NCI-H1092 (cell line): Measurements from ENCODE around the gene AK9.
"Not testable (repeated sequence)": the region's sequence is repeated elsewhere in the genome, so short reads cannot be mapped to it uniquely, and the experiment has no call there.

Source experiments
- DNase-seq: peaks from one replicate; lab custom pipeline; 2025; lab: John Stamatoyannopoulos, UW

AK9 gene

DNA sequence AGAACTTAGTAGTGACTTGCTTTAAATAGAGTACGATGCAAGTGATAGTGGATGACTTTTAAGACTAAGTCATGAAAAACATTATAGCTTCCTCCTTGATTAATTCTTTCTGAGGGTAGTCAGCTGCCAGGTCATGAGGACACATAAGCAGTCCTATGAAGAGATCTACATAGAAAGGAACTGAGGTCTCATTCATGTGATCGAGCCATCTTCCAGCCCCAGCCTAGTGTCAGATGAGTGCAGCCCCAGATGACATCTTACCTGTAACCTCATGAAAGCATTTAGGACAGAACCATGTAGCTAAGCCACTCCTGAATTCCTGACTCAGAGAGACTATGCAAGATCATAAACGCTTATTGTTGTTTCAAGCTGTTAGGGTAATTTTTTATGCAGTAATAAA lies 67.7 kb downstream of the AK9 start:
- DNase-seq, result no peak

DNA sequence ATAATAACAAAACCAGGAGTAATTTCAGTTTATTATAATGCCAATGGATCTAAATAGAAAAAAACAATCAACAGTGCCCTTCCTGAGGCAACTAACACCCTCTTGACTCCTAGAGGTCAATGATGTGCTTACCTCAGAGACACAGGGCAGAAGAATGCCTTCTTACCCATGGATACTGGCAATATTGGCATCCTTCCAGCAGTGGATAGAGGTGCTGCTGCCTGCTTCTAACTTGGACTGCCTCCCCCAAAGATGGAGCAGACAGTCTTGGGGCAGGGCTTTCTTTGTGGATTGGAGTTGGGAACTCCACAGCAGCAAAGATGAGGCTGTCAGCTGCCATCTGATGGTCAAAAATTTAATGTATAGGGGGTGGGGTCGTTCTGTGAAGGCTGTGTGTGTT lies 78.7 kb downstream of the AK9 start:
- no peak for DNase-seq

DNA sequence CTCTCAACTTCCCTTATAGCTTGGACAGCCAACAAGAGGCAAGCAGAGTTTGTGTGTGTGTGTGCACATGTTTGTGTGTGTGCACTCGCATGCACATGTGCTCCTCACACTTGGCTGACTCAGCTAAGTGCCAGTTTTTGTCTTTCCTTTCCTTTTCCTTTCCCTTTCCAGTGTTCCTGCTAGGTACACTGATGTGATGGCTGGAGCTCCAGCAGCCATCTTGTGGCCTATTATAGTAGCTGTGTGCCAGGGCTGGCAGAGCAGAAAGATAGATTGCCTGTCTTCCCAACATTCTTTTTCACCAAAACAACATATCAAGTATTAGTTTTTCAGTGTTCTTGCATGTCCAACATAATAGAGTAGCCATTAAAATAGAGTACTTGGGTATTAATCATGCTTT lies 79.5 kb downstream of the AK9 start:
- DNase-seq, result no peak

DNA sequence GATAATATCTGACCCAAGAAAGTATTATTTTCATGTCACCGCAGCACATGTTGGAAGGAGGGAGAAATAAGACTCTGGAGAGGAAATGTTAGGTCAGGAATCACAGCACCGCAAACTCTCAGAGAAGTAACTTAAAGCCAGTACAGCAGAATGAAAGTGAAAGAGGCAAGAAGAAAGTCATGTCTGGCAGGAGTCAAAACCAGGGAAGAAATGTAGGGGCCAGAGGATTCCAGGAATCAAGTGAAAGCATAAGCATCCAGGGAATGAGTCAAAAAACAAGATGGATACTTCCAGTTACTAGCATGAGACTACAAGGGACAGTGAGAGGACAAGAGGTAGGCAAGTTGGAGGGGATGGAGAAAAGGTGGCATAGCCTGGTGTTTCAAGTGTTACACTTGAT lies 80.4 kb downstream of the AK9 start:
- no peak for DNase-seq

DNA sequence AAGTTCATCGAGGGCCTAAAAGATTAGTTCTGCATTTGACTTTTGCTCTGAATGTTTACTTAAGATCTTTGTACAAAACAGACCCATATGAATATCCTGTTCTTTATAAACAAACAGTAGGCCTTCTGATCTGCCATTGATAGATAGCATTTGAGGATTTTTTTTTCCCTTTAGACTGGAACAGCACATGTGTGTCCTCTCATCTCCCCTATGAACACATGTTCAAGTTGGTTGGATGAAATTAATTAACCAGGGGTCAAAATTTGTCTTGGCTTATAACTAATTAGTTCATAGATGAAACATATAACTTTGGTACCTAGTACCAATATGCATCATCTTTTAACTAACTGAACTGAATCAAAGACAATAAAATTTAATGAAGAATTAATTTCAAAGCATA lies 81.3 kb downstream of the AK9 start:
- DNase-seq, result no peak

DNA sequence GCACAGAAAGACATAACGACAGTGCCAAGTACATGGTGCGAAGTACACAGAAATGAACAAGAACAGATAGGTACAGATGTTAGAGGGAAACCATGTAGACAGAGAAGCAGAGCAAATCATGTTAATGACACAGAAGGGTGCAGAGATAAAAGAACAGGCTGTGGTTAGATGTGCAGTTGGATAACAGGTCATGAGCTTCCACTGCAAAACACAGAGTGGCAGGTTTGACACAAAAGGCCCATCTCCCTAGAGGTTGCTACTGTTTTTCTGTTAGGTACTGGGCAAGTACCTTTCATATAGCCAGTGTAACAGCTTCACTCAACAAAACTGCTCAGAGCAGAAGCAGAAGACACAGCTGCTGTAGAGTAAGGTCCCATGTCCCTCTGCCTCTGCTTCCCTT lies 84.6 kb downstream of the AK9 start:
- DNase-seq, result no peak

DNA sequence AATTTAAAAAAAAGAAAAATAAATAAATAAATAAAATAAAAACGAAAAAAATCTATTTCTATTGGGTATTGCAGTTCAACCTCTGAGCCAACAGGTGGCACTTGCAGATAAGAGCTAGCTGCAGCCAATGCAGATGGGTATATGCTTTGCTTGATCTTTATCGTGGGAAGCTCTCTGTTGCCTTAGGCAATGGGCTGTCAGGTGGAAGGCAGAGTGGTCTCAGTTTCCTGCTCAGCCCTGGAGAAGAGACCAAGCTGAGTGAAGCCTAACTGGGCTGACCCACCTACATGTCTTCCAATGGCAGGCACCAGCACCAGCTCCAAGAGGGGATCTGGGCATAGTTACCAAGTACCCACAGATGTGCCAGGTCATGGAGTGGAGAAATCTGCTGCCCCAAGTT lies 95.0 kb downstream of the AK9 start:
- DNase-seq, result no peak

DNA sequence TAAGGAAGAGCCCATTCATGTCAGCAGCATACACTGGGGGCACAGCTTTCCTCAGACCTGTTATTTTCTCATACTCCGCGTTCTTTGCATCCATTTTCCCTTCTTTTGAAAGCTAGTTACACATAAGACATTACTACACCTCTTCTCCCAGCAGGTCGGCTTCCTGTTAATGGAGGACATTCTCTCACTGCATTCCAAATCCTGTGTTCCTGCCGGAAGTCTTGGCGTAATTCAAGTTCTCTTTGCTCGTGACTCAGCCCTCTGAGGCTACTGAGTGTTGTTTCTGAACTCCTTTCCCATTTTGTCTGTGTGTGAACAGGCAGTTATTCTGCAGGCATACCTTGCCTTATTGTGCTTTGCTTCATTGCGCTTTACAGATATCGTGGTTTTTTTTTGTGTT lies 110.5 kb downstream of the AK9 start:
- no peak for DNase-seq

DNA sequence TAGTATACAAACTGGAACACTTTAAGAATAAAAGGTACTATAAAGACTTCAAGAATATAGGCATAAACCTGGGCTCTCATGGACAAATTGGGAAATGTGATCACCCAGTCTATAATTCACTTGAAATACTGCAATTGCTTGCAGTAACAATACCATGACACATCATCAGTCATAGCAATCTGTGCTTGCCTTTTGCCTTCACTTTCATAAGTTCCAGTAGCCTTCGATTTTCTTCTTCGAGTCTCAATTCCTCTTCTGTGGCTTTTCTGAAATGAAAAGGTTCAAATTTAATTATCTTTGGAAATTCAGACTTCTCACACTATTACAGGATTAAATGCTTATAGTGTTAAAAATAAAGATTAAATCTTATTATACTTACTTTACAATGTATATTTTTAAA lies 111.6 kb downstream of the AK9 start:
- no peak for DNase-seq

DNA sequence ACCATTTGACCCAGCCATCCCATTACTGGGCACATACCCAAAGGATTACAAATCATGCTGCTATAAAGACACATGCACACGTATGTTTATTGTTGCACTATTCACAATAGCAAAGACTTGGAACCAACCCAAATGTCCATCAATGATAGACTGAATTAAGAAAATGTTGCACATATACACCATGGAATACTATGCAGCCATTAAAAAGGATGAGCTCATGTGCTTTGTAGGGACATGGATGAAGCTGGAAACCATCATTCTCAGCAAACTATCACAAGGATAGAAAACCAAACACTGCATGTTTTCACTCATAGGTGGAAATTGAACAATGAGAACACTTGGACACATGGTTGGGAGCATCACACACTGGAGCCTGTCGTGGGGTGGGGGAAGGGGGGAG lies 121.1 kb downstream of the AK9 start:
- DNase-seq, result not testable (repeated sequence)

DNA sequence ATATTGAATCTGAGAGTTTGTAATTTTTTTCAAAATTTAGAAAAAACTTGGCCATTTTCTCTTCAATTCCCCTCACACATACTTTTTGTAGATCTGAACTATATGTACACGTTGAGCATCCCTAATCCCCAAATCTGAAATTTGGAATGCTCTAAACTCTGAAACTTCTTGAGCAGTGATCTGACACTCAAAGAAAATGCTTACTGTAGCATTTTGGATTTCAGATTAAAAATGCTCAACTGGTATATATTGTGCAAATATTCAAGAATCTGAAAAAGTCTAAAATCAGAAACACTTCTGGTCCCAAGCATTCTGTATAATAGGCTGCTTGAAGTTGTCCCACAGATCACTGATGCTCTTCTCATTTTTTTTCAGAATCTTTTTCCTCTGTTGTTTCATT lies 129.2 kb downstream of the AK9 start:
- DNase-seq, result no peak

DNA sequence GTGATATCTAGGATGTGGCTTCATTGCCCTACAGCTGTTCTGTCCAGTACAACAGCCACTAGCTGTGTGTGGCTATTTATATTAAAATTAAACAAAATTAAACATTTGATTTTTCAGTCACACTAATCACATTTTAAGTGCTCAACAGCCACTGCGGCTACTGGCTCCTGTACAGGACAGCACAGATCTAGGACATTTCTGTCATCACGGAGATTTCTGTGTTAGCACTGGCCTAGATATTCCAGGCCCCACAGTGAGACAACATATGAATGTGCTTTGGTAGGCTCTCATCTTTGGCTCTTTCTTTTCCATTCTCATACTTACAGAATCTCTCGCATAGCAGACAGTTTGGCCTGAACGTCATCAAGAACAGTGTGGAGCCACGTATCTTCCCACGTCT lies 159.6 kb downstream of the AK9 start:
- no peak for DNase-seq

DNA sequence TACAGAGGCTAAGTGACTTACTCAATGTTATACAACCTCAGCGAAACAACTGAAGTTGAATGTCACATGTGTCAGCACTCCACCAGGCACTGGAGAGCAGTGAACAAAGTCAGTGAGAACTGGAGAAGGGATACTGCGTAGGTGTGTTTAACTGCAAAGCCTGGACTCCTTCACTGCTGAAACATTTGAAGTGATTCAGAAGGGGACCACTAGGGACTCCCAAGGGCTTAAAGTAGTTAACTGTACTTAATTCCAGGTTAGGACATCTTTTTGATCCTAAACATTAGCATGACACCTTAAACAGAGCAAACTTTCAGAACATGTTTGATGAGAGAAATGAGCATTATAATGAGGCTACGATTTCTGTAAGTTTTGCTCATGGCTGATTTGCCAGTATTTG lies 163.0 kb downstream of the AK9 start:
- no peak for DNase-seq

DNA sequence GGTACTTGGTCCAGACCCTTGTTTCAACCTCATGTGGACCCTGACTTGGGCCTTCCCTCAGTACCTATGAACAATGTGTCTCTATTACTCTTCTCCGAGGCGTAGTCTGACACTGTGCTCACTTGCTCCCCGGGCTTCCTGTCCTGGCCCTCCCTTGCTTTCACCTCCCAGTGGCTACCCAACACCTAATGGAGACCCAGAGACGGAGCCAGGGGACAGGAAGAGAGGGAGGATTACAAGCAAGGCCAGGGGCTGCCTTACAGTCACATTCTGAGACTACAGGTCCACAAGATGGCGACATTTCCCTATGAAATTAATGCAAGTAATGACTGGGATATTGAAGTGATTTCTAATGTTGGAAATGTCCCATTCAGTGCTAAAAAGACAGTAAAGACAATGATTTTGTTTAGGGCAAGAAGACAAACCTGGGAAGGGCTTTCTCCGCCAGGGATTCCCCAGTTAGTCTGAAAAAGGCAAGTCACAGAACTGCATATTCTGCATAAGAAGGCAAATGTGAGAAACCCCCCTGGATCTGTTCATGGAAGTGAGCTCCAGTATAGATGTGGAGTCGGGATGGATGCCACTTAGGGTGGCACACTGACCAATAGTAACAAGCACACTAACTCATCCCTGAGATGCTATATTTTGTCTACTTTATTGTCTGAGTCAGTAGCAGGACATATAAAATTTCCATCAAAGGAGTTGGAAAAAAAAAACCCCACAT lies 163.9 kb downstream of the AK9 start:
- DNase-seq, result peak; percentile 55

DNA sequence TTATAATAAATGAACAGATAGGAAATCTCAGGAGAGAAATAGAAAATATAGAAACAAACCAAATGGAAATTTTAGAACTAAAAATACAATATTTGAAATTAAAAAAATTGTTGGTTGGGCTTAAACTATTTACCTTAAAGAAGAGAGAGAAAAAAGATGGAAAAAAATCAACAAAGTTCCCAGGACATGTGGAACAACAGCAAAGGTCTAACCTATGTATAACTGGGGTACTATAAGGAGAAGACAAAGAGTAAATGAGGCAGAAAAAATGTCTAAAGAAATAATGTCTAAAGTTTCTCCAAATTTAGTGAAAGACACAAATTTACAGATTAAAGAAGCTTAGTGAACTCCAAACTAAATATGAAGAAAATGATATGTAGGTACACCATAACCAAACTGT lies 166.9 kb downstream of the AK9 start:
- no peak for DNase-seq

DNA sequence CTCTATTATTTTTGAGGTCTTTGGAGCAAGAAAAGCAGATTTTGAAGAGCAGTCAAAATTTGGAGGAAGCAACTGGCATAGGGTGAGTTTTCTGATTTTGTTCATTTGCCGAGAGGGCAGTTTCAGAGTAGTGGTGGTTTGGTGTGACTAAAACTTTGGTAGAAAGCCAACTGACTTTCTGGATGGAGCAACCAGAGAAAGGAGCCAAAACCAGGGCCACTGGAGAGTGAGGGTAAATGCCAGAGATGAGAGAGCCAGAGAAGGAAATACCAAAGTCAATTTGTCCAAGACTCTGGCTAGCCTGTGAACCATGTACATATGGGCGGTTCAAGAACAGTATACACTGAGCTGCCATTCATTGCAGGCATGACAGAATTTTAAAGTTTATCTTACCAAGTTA lies 167.5 kb downstream of the AK9 start:
- no peak for DNase-seq

DNA sequence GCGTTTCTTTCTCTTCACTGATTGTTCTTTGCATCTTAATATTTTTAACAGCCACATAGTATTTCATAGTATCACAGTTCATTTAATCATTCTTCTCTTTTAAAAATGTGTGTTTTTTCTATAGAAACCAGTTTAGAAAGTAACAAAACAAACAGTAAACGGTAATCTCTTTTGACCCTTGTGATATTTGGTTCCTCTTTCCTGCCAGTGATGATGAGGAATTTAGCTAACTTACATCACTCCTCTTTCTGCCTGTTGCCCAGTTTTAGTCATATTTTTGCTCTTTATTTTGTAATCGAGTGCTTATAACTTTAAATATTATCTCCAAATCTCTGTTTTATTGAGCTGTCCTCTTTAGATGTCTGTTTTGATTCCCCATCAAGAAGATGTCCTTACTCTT lies 169.9 kb downstream of the AK9 start:
- no peak for DNase-seq

DNA sequence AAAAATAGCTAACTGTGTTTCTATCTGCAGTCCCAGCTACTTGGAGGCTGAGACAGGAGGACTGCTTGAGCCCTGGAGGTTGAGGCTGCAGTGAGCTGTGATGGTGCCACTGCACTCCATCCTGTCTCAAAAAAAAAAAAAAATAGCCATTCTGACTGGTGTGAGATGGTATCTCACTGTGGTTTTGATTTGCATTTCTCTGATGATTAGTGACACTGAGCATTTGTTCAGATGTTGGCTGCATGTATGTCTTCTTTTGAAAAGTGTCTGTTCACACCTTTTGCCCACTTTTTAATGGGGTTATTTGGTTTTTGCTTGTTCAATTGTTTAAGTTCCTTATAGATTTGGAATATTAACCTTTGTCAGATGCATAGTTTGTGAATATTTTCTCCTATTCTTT lies 171.4 kb downstream of the AK9 start:
- not testable (repeated sequence) for DNase-seq

DNA sequence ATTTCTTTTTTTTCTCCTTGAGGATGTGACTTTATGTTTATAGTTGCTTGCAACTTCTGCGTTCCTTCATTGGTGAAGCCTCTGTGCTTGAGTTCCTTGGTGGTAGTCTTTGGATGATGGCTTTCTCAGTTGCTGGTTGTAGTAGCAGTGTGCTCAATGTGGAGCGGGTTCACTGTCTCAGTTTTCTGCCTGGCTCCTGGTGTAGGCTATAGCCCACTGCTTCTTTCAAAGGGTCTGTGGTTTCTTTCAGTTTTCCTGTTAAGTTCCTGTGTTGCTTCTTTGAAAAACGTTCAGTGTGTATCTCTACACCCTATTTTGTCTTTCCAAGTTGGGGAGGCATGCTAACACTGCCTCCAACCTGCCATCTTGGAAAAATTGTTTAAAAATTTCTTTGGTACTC lies 174.1 kb downstream of the AK9 start:
- no peak for DNase-seq

DNA sequence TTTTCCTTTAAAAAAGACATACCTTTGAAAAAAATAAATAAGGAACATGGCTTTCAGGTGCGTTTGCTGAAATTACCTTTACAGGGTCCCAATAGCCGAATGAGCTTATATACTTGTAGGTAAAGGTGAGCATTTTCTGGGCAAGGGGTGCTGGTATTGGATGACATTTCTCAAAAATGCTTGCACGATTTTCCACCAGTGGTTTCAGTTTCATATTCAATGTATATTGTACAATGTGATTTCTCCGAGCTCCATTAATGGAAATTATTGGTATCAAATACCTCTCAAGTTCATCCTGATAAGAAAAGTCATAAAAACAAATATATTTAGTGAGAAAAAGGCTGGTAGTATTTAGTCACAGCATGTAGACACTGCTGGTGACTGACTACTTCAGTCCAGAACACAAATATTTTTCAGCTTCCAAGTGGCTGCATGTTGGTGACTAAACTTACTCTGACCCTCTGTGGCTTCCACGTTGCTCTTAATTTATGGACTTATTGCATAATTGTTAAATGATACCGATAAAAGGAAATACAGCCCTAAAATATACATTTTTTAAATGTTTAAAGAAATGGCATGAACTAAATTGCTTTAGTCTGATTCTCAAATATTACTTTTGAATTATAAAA lies 175.1 kb downstream of the AK9 start:
- no peak for DNase-seq

DNA sequence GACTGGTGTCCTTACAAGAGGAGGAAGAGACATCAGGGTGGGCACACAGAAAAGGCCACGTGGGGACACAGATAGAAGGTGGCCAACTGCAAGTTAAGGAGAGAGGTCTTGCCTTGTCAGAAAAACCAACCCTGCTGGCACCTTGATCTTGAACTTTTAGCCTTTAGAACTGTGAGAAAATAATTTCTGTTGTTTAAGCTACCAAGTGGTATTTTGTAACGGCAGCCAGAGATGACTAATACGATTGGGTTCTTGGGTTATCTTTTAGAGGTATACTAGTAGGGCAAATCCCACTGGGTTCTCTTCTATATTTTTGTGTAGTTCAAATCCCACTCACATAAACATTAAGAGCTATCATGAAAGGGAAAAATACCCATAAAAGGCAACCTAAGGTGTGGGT lies 176.1 kb downstream of the AK9 start:
- DNase-seq, result no peak

DNA sequence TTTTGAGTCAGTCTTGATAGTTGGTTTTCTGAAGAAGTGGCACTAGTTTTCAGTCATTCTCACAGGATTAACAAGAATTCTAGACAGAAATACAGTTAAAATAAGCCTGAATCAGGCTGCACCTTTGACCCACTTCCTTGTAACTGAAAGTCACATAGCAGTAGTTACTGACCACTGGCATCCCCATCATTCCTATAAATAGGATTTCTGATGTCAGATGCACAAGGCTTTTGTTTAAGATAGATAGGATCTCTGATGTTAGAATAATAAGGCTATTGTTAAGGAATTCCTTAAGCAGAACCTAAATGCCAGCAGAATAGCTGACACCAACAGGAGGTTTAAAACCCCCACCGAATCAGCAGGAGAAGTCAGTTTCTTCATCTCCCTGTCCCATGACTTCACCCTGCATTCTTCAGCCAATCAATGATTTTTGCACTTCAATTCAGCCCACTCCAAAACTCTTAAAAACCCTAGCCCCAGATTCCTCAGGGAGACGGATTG lies 177.4 kb downstream of the AK9 start:
- no peak for DNase-seq

DNA sequence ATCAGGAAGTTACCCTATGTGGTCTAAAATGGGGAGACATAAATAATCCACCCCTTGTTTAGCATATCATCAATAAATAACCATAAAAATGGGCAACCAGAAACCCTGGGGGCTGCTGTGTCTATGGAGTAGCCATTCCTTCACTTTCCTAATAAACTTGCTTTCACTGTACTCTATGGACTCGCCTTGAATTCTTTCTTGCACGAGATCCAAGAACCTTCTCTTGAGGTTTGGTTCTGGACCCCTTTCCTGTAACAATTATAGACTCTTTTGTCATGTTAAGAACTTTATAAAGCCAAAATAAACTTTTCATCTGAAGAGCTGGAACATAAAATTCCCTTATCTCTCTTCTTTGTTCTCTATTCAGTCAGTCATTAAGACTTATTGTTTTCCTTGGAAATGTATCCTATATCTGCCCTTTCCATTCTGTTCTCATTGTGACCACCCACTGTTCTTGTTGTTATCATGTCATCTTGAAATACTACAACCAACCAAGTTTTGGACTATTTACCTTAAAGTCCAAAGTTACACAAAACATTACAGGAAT lies 178.7 kb downstream of the AK9 start:
- DNase-seq, result no peak

DNA sequence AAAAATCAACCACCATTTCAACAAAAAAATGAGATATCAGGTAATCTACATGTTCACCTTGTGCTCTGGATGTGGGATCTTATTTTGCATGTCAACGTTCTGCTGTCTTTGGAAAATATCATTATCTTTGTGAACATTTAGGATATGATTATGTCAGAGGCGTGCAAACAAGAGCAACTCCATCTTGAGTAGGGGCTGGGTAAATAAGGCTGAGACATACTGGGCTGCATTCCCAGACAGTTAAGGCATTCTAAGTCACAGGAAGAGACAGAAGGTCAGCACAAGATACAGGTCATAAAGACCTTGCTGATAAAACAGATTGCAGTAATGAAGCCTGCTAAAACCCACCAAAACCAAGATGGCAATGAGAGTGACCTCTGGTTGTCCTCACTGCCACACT lies 179.2 kb downstream of the AK9 start:
- no peak for DNase-seq
